SK-N-SH (cell line): ENCODE data around the gene MINDY1.

Experiments
- EZH2phosphoT487 ChIP-seq: fragments of 200-600 bp; sonication (generic); IDR thresholded peaks from 2 replicates; pipeline ENCODE4 v1.6.1; 2017; ENCODE audit warnings: low read depth, mixed run types, mild to moderate bottlenecking, antibody characterized with exemption, moderate library complexity, borderline replicate concordance
- RFX5 ChIP-seq: IDR thresholded peaks from 2 replicates; pipeline ENCODE4 v1.6.1; 2012; ENCODE audit warnings: mild to moderate bottlenecking, improper control_type of control experiment, low read length
- RXRA ChIP-seq: IDR thresholded peaks from 2 replicates; pipeline ENCODE4 v1.4.0; 2012; ENCODE audit warnings: low read depth, mild to moderate bottlenecking, borderline replicate concordance
- TAF1 ChIP-seq: IDR thresholded peaks from 2 replicates; pipeline ENCODE4 v1.6.1; 2012; ENCODE audit warnings: low read depth, mild to moderate bottlenecking, low read length, moderate library complexity, borderline replicate concordance
- TCF12 ChIP-seq: IDR thresholded peaks from 2 replicates; pipeline ENCODE4 v1.4.0; 2012
- TF ChIP-seq, protein P1 (sequence below): fragments of 200-600 bp; sonication (generic); IDR thresholded peaks from 2 replicates; pipeline ENCODE4 v1.6.1; 2017; ENCODE audit warnings: antibody characterized with exemption, mild to moderate bottlenecking, moderate library complexity
- TF ChIP-seq, protein P2 (sequence below): fragments of 150-350 bp; IDR thresholded peaks from 2 replicates; pipeline ENCODE4 v1.6.1; 2017; ENCODE audit warnings: antibody characterized with exemption, low read length, low read depth, borderline replicate concordance

DNA sequence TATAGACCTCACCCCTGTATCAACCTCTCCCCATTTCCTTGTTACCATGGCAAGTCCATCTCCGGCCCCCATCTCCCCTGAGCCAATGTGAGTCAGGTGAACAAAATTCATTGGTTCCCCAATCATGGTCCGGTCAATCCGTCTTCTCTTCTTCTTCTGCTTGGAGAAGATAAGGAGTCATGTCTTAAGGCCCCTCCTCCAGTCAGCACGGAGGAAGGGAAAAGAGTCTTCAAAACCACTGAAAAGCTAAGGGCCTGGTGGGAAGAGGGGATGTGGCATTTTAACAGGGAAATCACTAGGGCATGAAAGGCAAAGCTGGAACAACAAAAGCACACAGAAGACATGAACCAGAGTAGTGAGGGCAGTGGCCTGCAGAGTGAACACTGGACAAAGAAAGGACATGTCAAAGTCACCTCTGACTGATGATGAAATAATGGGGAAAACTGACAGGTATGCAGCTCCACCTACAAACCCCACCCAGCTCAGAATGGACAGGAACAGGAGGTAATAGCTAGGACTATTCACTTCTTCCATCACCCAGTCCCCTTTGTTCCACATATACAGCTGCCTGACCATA is 48.4 kb upstream of the MINDY1 start:
- TF ChIP-seq, protein P1, sequence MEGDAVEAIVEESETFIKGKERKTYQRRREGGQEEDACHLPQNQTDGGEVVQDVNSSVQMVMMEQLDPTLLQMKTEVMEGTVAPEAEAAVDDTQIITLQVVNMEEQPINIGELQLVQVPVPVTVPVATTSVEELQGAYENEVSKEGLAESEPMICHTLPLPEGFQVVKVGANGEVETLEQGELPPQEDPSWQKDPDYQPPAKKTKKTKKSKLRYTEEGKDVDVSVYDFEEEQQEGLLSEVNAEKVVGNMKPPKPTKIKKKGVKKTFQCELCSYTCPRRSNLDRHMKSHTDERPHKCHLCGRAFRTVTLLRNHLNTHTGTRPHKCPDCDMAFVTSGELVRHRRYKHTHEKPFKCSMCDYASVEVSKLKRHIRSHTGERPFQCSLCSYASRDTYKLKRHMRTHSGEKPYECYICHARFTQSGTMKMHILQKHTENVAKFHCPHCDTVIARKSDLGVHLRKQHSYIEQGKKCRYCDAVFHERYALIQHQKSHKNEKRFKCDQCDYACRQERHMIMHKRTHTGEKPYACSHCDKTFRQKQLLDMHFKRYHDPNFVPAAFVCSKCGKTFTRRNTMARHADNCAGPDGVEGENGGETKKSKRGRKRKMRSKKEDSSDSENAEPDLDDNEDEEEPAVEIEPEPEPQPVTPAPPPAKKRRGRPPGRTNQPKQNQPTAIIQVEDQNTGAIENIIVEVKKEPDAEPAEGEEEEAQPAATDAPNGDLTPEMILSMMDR = no peak
- TF ChIP-seq, protein P2, sequence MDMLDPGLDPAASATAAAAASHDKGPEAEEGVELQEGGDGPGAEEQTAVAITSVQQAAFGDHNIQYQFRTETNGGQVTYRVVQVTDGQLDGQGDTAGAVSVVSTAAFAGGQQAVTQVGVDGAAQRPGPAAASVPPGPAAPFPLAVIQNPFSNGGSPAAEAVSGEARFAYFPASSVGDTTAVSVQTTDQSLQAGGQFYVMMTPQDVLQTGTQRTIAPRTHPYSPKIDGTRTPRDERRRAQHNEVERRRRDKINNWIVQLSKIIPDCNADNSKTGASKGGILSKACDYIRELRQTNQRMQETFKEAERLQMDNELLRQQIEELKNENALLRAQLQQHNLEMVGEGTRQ = no peak
- TF ChIP-seq RXRA = no peak
- no peak for TF ChIP-seq EZH2phosphoT487
- TF ChIP-seq TAF1 = no peak
- no peak for TF ChIP-seq RFX5
- TF ChIP-seq TCF12 = no peak
